Endothelial cell of umbilical vein (primary cell): ENCODE data around the gene FKRP. TPM values are rescaled to one million over a fixed set of nuclear protein-coding genes. Genes with fewer than 3 reads are reported as not detected.

Experiments used
- BruUV-seq: library from RNA; stranded (reverse); fragments of 400-500 nt; replicated peaks from 2 replicates; lab custom pipeline; 2021; lab: Mats Ljungman, UMichigan
- CTCF ChIA-PET: fragments of 300-600, 350-600 bp; sonication (Branson Sonifier 250); formaldehyde crosslinking; loops from one replicate; lab custom pipeline; 2021; ENCODE audit warnings: antibody characterized with exemption, inconsistent platforms; lab: Charles Lee
- POLR2A ChIA-PET: fragments of 300-600, 350-600 bp; sonication (Branson Sonifier 250); formaldehyde crosslinking; loops from one replicate; lab custom pipeline; 2021; ENCODE audit warnings: antibody characterized with exemption, inconsistent platforms; lab: Charles Lee
- DNase-seq: peaks from one replicate; pipeline ENCODE4 v3.0.0-alpha.2; 2011; ENCODE audit warnings: low read depth, low spot score
- FAIRE-seq: peaks from 2 replicates; lab custom pipeline; 2011; peaks lifted over from hg19 to GRCh38; lab: Jason Lieb, UNC
- H2AFZ ChIP-seq: 2 replicates; pipeline ENCODE4 v1.6.0; 2012; ENCODE audit warnings: low read depth, low read length, control low read depth, inconsistent platforms
- H3K27ac ChIP-seq: 2 replicates; pipeline ENCODE4 v1.5.1; 2011; ENCODE audit warnings: low read depth, mild to moderate bottlenecking, control low read depth, low read length, moderate library complexity; ENCODE audit not compliant: insufficient read depth
- H3K27me3 ChIP-seq, 2 experiments: 2 replicates each; pipeline versions ENCODE4 v1.6.0 to v1.6.1; 2011; ENCODE audit warnings: low read length in 2 of 2, mixed read lengths in 1 of 2; ENCODE audit not compliant: control insufficient read depth in 2 of 2, insufficient read depth in 2 of 2
- H3K36me3 ChIP-seq, 2 experiments: 2 replicates in 1 of 2; 3 replicates in 1 of 2; pipeline ENCODE4 v1.5.1; 2011; ENCODE audit warnings: low read length in 2 of 2, mild to moderate bottlenecking in 1 of 2, moderate library complexity in 1 of 2; ENCODE audit not compliant: control insufficient read depth in 2 of 2, insufficient read depth in 2 of 2; ENCODE audit errors: extremely low read depth in 1 of 2
- H3K4me1 ChIP-seq: 3 replicates; pipeline ENCODE4 v1.5.1; 2011; ENCODE audit warnings: mild to moderate bottlenecking, low read length; ENCODE audit not compliant: control insufficient read depth, insufficient read depth; ENCODE audit errors: extremely low read depth
- H3K4me2 ChIP-seq: 2 replicates; pipeline ENCODE4 v1.6.1; 2011; ENCODE audit warnings: low read length, control low read depth, mixed read lengths; ENCODE audit not compliant: insufficient read depth
- H3K4me3 ChIP-seq, 3 experiments: fragments of 200-600 bp in 1 of 3; sonication (generic), shearing (Covaris generic) in 1 of 3; replicated peaks in 1 of 3; 2 replicates each; pipeline ENCODE4 v1.5.1; 2011 to 2016; ENCODE audit warnings: control low read depth in 3 of 3, low read length in 3 of 3, mild to moderate bottlenecking in 2 of 3, inconsistent platforms in 1 of 3, low read depth in 1 of 3, moderate library complexity in 1 of 3; ENCODE audit not compliant: insufficient read depth in 1 of 3
- H3K79me2 ChIP-seq: 2 replicates; pipeline ENCODE4 v1.6.0; 2012; ENCODE audit warnings: low read length, inconsistent platforms; ENCODE audit not compliant: control insufficient read depth, insufficient read depth
- H3K9ac ChIP-seq: replicated peaks from 2 replicates; pipeline ENCODE3; 2011; ENCODE audit warnings: low read length, control low read depth; ENCODE audit not compliant: insufficient read depth; ENCODE audit errors: extremely low read depth
- H3K9me1 ChIP-seq: replicated peaks from 3 replicates; pipeline ENCODE4 v1.6.0; 2011; ENCODE audit warnings: mild to moderate bottlenecking, low read length; ENCODE audit not compliant: control insufficient read depth, insufficient read depth; ENCODE audit errors: extremely low read depth
- H3K9me3 ChIP-seq: replicated peaks from 2 replicates; pipeline ENCODE4 v1.5.1; 2012; ENCODE audit warnings: low read length, inconsistent platforms; ENCODE audit not compliant: control insufficient read depth, insufficient read depth
- H4K20me1 ChIP-seq: replicated peaks from 2 replicates; pipeline ENCODE3; 2011; ENCODE audit warnings: mild to moderate bottlenecking, low read length; ENCODE audit not compliant: control insufficient read depth, insufficient read depth; ENCODE audit errors: extremely low read depth
- EZH2 ChIP-seq: IDR thresholded peaks from 2 replicates; pipeline ENCODE4 v1.6.1; 2012; ENCODE audit warnings: borderline replicate concordance, low read depth, mild to moderate bottlenecking, moderate library complexity, low read length, inconsistent platforms; ENCODE audit not compliant: severe bottlenecking
- FOS ChIP-seq: IDR thresholded peaks from 2 replicates; pipeline ENCODE4 v1.6.1; 2011; ENCODE audit warnings: mild to moderate bottlenecking, low read length, moderate library complexity, borderline replicate concordance; ENCODE audit not compliant: insufficient read depth
- GATA2 ChIP-seq: IDR thresholded peaks from 2 replicates; pipeline ENCODE4 v1.7.0; 2011; ENCODE audit warnings: low read depth, mild to moderate bottlenecking, moderate library complexity, mixed read lengths, low read length; ENCODE audit not compliant: insufficient read length, insufficient read depth
- JUN ChIP-seq: IDR thresholded peaks from 2 replicates; pipeline ENCODE4 v1.6.1; 2011; ENCODE audit warnings: borderline replicate concordance, low read depth; ENCODE audit not compliant: insufficient read length, insufficient read depth
- MYC ChIP-seq: IDR thresholded peaks from one replicate; pipeline ENCODE4 v1.6.1; 2011; ENCODE audit warnings: mild to moderate bottlenecking, low read depth, low read length
- POLR2A ChIP-seq: IDR thresholded peaks from 2 replicates; pipeline ENCODE4 v1.6.1; 2012; ENCODE audit warnings: low read depth, mild to moderate bottlenecking, control low read depth, low read length
- POLR2AphosphoS5 ChIP-seq: IDR thresholded peaks from 2 replicates; pipeline ENCODE4 v1.6.1; 2012; ENCODE audit warnings: low read depth, mild to moderate bottlenecking, control low read depth, low read length, moderate library complexity; ENCODE audit not compliant: insufficient read depth
- dilution Hi-C: fragments of 300-500 bp; cut with MboI; formaldehyde crosslinking; loops from one replicate; pipeline ENCODE4 v1.15.0; 2019; ENCODE audit warnings: low sequenced_read_pairs; ENCODE audit not compliant: extremely low pct_ligation_motif_present
- intact Hi-C: fragments of 100-400 bp; cut with micrococcal nuclease; formaldehyde crosslinking; loops from one replicate; pipeline ENCODE4 v1.10.0; 2022
- polyA plus RNA-seq, 4 experiments: library from polyadenylated mRNA; depleted of rRNA in 3 of 4; stranded (reverse) in 3 of 4; unstranded in 1 of 4; fragments of >200 nt; gene quantifications; 2 replicates each; pipeline versions ENCODE4 v1.2.1 to v1.2.3, GENCODE V29; 2011 to 2012; ENCODE audit warnings: missing spikeins in 1 of 4
- total RNA-seq: library from RNA; stranded (reverse); gene quantifications from 2 replicates; pipeline ENCODE4 v1.2.3, GENCODE V29; 2021
- TF ChIP-seq, protein P1 (sequence below), 2 donors: IDR thresholded peaks; 1 replicate in 1 of 2; 2 replicates in 1 of 2; pipeline ENCODE4 v1.5.1; 2011; ENCODE audit warnings: low read length in 2 of 2, mild to moderate bottlenecking in 2 of 2, moderate library complexity in 2 of 2, control low read depth in 1 of 2, inconsistent platforms in 1 of 2, low read depth in 1 of 2; ENCODE audit not compliant: insufficient read depth in 1 of 2; ENCODE audit errors: extremely low read depth in 1 of 2
- TF ChIP-seq, protein P2 (sequence below): IDR thresholded peaks from 2 replicates; pipeline ENCODE4 v1.6.1; 2011; ENCODE audit not compliant: insufficient read depth, insufficient read length

Gene FKRP
- total and polyA plus RNA-seq, 2 donors (not counting 3 experiments of a cell fraction or from before 2014, with no cell fraction given): 31.5 to 32.8 TPM

DNA sequence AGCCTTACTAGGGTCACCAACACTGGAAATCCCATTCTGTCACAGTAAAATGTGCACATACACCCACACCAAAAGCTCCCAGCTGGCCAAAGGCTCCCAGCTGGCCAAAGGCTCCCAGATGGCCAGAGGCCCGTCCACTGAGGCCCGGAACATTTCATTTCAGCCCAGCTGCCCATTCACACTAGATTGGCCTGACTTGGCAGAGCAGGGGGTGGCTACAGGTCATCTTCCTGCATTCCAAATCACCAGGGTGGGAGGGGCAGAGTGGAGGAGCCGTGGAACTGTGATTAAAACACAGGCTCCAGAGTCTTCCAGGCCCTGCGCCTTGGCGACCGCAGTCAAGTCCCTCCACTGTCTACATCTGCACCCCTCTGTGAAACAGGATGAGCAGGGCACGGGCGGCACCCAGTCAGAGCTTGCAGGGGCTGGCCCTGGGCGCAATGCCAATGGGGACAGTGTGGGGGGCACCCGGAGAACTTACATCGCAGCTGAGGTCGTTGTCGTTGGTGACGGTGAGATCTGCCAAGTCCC, 18.8 kb upstream of the FKRP start:
- Histone ChIP-seq H3K4me2 (no peak overlapping the region), H4K20me1 (no peaks in the 10 kb centered on the region), H3K4me3 (no peak overlapping the region), H3K9me1 (no peaks in the 10 kb centered on the region), H3K79me2 (peaks cover 23% of the 10 kb centered on the region), H3K9me3 (no peaks in the 10 kb centered on the region), H3K27ac (no peak overlapping the region), H2AFZ (no peak overlapping the region), H3K9ac (no peak overlapping the region), H3K27me3 (no peaks in the 10 kb centered on the region), H3K36me3 (peaks cover 9 to 52% of the 10 kb centered on the region in 2 experiments), H3K4me1 (peaks cover 58% of the 10 kb centered on the region)
- BruUV-seq: TSS peak; percentile 26
- intact Hi-C loops (no loop called here), dilution Hi-C loops (no loop called here)
- ChIA-PET CTCF (interaction anchor here (2.0 to 5.8 kb wide), 5 partner anchors 12 to 65 kb away, joined by 7 to 95 read pairs (median 20); partner anchors contain the start of genes DACT3 and PRKD2), POLR2A (no interaction called here)
- FAIRE-seq (peak; percentile 8), DNase-seq (no peak)
- TF ChIP-seq JUN (no peak), EZH2 (no peak), POLR2AphosphoS5 (no peak), MYC (no peak), POLR2A (no peak), GATA2 (no peak), FOS (no peak)
- TF ChIP-seq, protein P1, sequence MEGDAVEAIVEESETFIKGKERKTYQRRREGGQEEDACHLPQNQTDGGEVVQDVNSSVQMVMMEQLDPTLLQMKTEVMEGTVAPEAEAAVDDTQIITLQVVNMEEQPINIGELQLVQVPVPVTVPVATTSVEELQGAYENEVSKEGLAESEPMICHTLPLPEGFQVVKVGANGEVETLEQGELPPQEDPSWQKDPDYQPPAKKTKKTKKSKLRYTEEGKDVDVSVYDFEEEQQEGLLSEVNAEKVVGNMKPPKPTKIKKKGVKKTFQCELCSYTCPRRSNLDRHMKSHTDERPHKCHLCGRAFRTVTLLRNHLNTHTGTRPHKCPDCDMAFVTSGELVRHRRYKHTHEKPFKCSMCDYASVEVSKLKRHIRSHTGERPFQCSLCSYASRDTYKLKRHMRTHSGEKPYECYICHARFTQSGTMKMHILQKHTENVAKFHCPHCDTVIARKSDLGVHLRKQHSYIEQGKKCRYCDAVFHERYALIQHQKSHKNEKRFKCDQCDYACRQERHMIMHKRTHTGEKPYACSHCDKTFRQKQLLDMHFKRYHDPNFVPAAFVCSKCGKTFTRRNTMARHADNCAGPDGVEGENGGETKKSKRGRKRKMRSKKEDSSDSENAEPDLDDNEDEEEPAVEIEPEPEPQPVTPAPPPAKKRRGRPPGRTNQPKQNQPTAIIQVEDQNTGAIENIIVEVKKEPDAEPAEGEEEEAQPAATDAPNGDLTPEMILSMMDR (IDR thresholded peaks at IDR 0.05; ENCODE audit: extremely low read depth in 1 of 2, insufficient read depth in 1 of 2, low read depth in 1 of 2, low read length in 2 of 2): no peak
- TF ChIP-seq, protein P2, sequence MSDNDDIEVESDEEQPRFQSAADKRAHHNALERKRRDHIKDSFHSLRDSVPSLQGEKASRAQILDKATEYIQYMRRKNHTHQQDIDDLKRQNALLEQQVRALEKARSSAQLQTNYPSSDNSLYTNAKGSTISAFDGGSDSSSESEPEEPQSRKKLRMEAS: no peak
